NCI-H82 treated with DMSO at 0.1 percent for 48 hours (cell line): Measurements from ENCODE around the gene USB1.

Experiments used
- DNase-seq: peaks from one replicate; lab custom pipeline; 2025; ENCODE audit not compliant: unreplicated experiment; lab: John Stamatoyannopoulos, UW

The USB1 gene

DNA sequence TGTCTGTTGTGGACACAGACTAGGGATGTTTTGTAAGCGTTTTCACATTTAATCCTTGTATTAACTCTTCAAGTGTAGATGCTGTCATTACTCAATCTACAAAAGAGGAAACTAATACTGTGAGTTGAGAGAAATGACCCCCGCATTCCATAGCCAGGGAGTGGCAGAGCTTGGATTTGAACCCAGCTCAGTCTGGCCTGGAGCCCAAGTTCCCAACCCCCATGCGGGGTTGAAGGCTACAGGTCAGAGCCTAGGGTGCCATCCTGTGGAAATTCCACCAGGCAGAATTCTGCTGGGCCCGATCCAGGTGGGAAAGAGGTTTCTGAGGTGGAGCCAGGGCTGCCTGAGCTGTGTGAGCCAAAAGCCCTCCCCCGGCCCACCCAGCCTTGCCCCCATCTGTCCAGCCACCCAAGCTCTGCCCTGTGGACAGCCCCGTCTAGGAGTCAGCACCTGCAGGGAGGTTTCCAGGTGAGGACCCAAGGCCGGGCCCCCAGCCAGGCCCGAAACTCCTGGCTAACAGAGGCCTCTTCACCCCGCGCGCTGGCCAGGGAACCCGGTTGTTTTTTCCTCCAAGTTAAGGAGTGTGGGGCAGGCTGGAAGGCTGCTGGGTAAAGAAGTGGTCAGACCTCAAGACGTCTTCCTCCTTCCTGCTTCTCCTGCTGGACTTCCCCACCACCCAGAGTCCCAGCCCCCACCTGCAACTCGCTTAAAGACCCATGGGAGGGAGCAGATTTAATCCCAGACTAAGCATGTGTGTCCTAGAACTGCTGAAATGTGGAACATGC, 30.0 kb downstream of the USB1 start:
- no peak for DNase-seq

GRCh38 chr16:58032710-58033293, 31.6 kb downstream of the USB1 start:
- DNase-seq: no peak

DNA sequence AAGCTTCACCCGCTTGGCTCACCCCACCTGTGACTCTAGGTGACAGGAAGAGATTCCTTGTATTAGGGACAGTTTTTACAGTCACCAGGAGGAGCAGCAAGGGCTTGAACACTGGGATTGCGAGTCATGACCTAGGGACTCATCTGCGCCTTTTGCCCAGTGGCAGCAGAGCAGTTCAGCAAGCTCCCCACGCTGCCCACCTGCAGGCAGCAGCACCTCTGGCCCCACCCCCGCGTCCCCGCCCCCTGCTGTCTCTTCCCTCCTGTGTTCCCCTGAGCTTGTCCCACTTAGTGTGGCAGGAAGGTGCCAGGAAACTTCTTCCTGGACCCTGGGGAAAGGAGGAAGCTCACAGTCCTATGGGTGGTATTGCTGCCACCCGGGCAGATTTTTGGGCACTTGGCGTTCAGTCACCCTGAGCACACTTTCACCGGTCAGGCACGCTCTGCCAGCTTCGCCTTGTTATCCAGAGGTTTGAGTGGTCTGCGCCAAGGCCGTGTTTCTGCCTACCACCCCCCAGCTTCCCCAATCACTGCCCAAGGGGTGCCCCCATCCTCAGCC, 33.0 kb downstream of the USB1 start:
- no peak for DNase-seq

GRCh38 chr16:58034774-58035173, 33.6 kb downstream of the USB1 start:
- no peak for DNase-seq

DNA sequence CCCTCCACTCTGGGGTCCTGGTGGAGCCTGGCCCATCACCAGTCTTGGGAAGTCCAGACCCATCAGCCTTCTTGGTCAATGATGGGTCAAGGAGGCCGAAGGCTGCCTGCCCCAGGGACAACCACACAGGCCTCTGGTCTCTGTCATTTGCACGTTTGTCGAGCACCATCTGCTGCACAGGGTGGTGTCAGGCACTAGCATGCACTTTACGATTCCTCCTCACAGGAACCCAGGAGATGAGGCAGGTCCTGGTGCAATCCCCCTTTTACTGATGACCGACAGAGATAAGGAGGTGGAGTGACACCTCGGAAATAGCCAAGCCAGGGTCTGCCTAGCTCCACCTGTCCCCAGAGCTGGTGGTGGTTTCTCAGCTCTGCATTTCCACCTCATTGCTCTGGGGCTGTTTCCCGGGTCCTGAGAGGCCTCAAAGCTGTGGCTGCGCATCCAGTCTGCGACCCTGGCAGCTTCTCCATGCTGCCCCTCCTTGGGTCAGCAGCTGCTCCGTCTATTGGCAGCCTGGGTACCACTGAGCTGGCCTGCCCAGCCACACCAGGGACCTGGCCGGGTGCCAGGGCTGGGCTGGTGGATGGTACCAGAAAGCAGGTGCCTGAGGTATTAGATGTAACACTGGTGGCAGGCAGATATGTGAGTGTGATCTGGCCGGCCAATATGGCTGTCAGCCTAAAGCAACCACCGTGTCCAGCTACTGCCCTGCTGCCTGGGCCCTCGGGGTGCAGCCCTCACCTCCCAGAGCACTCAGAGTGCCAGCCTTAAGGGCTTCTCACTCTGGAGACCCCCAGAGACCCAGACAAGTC, 34.4 kb downstream of the USB1 start:
- DNase-seq: no peak

- DNase-seq: no peak
Observed at GRCh38 chr16:58036943-58037342, 35.7 kb downstream of the USB1 start.

DNA sequence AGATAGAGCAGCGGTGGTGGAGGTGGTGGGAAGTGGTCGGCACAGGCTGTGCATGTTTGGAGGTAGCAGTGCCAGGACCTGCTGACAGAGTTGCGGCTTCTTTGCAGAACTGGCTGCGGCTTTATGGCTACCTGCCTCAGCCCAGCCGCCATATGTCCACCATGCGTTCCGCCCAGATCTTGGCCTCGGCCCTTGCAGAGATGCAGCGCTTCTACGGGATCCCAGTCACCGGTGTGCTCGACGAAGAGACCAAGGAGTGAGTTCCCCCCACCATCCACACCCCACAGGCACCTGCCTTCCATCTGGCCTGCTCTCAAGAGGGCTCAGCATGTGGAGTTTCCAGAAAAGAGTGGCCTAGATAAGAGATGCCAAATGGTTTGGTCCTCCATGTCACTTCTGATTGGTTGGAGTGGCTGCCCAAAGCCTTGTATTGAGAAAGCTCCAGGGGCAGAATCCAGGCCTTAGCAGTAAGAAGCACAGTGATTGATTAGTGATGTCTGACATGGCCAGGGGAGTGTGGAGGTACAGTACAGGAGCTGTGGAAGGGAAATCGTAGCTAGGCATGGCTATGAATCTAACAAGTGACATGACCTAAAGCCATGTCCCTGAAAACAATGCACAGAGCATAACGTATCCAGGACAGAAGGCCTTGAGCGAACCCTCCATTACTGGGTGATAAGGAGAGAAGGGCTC, 36.3 kb downstream of the USB1 start:
- no peak for DNase-seq

DNA sequence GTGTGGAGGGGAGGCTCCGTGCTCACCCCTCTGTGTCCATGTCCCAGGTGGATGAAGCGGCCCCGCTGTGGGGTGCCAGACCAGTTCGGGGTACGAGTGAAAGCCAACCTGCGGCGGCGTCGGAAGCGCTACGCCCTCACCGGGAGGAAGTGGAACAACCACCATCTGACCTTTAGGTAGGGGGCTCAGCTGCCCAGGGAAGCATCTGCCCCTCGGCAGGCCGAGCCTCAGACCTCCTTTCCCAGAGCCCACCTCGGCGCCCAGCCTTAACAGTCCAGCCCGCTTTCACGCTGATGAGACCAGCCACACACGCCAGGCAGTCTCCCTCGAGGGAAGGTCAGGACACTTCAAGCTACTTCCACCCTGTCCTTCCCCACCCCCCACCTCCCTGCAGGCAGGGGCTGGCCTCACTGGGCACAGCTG, 37.0 kb downstream of the USB1 start:
- no peak for DNase-seq

DNA sequence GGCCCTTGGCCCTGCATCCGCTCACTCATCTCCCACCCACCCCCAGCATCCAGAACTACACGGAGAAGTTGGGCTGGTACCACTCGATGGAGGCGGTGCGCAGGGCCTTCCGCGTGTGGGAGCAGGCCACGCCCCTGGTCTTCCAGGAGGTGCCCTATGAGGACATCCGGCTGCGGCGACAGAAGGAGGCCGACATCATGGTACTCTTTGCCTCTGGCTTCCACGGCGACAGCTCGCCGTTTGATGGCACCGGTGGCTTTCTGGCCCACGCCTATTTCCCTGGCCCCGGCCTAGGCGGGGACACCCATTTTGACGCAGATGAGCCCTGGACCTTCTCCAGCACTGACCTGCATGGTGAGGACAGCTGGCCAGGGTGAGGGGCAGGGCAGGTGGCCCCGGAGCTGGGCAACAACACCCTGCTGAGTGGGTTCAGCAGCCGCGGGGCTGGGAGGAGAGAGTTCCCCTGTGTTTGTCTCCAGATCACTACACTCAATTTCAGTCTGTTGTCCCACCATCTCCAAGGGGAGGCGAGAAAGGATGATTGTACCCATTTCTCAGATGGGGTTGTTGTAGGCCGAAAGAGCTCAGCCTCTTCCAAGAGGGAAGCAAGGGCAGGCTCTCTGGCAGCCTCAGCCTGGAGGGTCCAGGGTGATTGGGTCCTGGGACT, 38.8 kb downstream of the USB1 start:
- no peak for DNase-seq

DNA sequence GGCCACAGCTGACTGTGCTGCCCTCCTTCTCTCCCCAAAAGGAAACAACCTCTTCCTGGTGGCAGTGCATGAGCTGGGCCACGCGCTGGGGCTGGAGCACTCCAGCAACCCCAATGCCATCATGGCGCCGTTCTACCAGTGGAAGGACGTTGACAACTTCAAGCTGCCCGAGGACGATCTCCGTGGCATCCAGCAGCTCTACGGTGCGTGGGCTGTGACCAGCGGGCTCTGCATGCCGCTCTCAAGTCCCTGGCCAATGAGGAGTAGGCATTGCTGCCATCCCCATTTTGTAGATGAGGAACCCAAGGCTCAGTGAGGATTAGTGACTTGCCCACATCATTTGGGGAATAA, 39.3 kb downstream of the USB1 start:
- DNase-seq: no peak

GRCh38 chr16:58040945-58041627, 39.9 kb downstream of the USB1 start:
- no peak for DNase-seq

DNA sequence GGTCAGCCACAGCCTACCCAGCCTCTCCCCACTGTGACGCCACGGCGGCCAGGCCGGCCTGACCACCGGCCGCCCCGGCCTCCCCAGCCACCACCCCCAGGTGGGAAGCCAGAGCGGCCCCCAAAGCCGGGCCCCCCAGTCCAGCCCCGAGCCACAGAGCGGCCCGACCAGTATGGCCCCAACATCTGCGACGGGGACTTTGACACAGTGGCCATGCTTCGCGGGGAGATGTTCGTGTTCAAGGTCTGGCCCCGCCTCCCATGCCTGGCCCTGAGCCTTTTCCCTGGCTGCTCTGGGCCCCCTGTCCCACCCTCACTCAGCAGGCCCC, 40.4 kb downstream of the USB1 start:
- no peak for DNase-seq

DNA sequence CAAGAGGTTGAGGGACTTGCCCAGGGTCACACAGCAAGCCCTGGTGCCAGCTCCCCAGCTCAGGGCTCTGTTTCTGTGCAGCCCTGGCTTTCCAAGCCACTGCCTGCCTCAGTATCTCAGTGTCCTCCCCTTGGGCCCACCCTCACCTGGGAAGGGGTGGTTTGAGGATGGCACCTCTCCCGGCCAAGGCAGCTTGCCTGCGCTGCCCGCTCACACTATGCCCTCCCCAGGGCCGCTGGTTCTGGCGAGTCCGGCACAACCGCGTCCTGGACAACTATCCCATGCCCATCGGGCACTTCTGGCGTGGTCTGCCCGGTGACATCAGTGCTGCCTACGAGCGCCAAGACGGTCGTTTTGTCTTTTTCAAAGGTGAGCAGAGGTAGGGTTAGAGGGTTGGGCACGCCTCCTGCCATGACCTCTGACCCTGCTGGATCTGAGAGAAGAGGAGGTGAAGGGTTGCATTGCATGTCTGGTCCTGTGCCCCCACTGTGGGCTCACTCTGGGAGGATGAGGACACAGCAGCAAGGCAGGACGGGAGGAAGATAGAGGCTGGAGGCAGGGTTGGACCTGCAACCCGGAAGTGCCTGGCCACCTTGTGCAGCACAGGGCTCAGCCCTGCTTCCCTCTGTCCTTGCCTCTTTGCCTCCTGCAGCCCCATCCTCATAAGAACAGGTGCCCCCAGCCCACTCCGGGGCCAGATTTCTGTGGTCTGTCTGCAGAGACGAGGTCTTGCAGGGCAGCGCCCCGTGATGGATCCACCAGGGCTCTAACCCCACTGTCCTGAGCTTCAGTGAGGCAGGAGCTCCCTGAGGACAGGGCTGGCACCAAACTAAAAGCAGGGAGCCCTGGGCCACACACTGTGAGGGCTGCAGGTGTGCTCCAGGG, 41.0 kb downstream of the USB1 start:
- no peak for DNase-seq

- DNase-seq: no peak
Observed at GRCh38 chr16:58042886-58043515, 41.8 kb downstream of the USB1 start.

DNA sequence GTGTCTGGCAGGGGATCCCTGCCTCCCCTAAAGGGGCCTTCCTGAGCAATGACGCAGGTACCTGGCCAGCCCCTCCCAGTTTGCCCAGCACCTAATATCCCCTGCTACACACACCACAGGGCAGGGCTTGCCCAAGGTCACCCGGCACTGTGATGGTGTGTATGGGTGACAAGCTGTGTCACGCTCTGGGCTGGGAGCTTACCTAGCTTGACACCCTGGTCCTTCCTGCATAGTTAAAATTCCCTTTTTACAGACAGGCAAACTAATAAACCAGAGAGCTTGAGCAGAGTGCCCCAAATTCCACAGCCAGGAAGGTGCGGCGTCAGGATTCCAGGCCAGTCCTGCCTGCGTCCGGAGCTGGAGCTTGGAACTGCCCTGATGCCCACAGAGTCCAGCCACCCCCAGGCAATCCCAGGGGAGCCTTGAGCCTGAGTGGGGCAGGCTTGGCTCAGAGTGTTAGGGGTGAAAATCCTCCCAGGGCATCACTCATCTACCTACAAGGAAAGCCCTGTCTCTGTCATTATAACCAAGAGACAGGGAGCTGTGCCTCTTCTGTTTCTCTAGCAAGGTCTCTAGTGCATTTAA, 42.5 kb downstream of the USB1 start:
- no peak for DNase-seq

- no peak for DNase-seq
Observed at GRCh38 chr16:58044266-58045019, 43.2 kb downstream of the USB1 start.

GRCh38 chr16:58045096-58045495, 43.9 kb downstream of the USB1 start:
- no peak for DNase-seq
